OCI-M1 (cell line): ENCODE measurements around the gene DNAJB14.

Experiments used
- DNase-seq: peaks from one replicate; lab custom pipeline; 2025; lab: John Stamatoyannopoulos, UW

Gene DNAJB14

GRCh38 chr4:99863804-99864203 lies 82.6 kb downstream of the DNAJB14 start:
- DNase-seq: no peak

DNA sequence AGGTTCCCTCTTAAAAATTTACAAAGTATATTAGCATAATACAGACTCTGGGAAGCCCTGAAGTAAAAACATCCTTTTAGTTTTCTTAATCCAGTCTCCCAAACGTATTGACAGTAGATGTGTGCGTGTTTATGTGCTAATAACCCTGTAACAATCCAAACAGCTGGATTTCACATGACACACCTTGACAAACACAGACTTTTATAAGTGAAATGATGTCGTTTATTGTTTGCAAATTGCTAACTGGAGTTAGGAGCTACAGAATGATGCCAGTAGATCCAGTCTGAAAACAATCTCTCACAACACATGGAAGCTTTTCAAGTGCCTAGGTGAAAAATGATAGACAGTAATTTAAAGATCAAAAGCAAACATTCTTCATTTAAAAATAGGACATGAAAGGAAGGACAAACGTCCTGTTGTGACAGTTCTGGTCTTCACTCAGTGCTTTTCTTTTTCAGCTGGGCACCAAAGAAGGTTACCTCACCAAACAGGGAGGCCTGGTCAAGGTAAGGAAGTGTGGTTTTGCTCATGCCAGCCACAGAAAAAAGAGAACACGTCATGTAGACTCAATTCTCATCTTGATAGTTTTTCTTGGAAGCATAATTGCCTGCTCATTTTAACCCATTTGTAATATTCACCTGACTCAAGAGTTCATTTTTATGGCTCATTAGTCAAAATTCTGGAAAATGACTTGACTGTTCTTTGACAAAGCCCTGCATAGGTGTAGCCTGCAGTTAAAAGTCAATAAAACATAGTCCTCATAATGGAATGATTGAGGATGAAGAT lies 85.1 kb downstream of the DNAJB14 start:
- no peak for DNase-seq

- DNase-seq: no peak
Observed at GRCh38 chr4:99860521-99860920, 85.9 kb downstream of the DNAJB14 start.

DNA sequence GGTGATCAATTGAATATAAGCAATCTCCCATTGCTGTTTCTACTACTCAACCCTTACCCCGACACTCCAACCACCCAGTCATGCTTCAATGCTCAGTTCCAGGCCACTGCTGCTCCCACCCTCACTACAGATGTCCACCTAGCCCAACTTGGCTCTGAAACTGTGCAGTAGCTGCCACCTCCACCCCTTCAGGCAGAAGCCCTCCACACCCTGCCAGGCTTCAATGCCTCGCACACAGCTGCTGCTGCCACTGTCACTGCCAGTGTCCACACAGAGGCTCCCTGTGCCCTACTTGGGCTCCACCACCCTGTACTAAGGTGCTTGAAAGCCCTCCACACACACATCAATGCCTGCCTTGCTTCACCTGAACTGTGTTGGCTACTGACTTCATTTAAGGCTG lies 86.8 kb downstream of the DNAJB14 start:
- DNase-seq: no peak

DNA sequence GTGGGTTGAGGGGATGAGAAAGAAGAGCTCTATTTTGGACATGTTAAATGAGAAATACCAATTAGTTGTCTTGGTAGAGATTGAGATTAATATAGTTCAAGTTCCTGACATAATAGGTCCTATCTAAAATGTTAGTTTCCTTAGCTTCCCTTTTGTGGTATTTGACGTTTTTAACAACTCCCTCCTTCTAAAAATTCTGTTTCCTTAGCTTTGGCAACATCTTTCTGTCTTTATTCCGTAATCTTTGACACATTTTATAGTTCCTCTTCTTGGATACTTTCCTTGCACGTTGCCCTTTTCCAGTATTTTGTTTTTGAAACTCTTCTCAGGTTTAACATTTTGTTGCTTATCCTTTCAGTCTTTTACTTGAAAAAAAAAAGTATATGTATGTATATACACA lies 89.1 kb downstream of the DNAJB14 start:
- DNase-seq: peak; percentile 21

- peak; percentile 70 for DNase-seq
Observed at GRCh38 chr4:99856166-99856565, 90.3 kb downstream of the DNAJB14 start.

GRCh38 chr4:99855678-99856077 lies 90.7 kb downstream of the DNAJB14 start:
- peak; percentile 71 for DNase-seq

DNA sequence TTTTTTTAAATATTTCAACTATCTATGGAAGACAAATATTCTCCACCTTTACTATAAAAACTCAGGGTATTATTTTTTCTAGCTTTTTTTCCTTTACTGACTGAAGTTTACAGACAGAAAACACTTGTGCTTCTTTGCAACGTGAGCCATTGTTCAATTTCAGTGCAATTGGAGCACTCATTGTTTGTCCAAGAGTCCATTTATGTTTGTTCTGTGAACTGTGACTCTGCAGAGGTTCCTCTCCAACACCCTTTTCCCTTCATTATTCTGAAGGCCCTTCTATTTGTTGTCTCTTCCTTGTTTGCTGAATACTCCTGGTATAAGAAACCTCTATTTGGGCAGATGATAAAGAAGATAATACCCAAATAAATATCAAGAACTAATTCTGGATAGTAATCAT lies 92.4 kb downstream of the DNAJB14 start:
- no peak for DNase-seq

DNA sequence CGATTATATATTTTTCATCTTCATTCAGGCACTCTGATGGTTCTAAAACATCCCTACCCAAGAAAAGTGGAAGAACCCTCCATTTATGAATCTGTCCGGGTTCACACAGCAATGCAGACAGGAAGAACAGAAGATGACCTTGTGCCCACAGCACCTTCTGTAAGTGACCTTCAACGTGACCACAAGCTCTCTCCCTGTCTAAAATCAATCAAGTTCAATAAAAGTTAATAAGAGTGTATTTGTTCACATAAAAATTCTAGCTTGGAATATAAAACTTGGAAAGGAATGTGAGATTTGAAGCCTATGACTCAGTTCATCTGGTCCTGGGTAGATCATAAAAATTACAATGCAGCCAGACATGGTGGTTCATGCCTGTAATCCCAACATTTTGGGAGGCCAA lies 93.2 kb downstream of the DNAJB14 start:
- DNase-seq: no peak

DNA sequence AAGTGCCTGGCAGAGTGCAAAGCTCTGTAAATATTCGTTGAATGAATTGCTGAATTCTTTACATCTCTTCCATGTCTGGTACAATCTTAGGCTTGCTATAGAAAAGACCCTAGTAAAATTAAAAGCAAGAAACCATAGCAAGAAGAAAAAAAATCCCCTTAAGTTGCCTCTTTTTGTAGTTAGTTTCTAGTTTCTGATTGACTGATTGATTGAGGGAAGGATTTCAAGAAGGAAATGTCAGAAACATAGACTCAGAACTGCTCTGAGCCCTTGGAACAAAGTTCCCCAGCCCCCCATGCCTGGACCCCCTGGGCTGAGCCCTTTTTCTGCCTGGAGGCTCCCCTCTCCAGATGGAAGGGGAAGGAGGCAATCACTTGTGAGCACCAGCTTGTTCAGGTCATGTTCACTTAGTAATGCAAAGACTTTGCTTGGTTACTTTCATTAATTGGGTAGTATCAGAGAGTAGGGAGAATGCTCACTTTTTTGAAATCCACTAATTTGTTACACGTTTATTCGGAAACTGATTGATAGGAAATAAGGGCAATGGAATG lies 94.1 kb downstream of the DNAJB14 start:
- DNase-seq: no peak

DNA sequence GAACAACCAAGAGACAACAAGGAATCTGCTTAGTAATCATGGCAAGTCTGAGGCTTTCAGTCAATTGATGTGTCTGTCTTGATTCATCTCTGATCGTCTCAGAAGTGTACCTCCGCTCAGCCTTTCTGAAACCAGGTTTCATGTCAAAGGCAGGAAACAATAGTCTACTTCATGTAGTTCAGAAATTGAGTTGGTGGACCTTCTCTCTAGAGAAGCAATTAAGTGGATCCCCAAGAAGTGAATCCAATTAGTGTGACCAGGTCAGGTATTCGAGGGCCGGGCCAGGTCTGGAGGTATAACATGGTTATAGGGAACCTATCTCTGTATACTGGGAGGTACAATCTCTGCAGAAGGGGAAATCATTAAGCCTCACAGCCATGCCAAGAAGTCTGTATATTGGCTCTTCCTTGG lies 97.8 kb downstream of the DNAJB14 start:
- DNase-seq: no peak

GRCh38 chr4:99847362-99847976 lies 98.9 kb downstream of the DNAJB14 start:
- no peak for DNase-seq

GRCh38 chr4:99846891-99847290 lies 99.5 kb downstream of the DNAJB14 start:
- DNase-seq: no peak
